KOPT-K1 (cell line): ENCODE measurements around the gene MMD.

Experiments
- H3K27ac ChIP-seq: fragments of 200-600 bp; sonication (generic); 2 replicates; pipeline ENCODE4 v1.5.1; 2016; ENCODE audit warnings: antibody characterized with exemption, mild to moderate bottlenecking, low read depth, low read length; ENCODE audit not compliant: poor library complexity, severe bottlenecking
- H3K36me3 ChIP-seq: fragments of 200-600 bp; sonication (generic); 2 replicates; pipeline ENCODE4 v1.5.1; 2017; ENCODE audit warnings: antibody characterized with exemption, mild to moderate bottlenecking, low read length, moderate library complexity; ENCODE audit not compliant: insufficient read depth
- H3K9me3 ChIP-seq: fragments of 200-600 bp; sonication (generic); 2 replicates; pipeline ENCODE4 v1.5.1; 2017; ENCODE audit warnings: antibody characterized with exemption, low read length, mild to moderate bottlenecking; ENCODE audit not compliant: insufficient read depth, poor library complexity, severe bottlenecking

MMD gene

GRCh38 chr17:55366020-55366481 is 55.6 kb downstream of the MMD start:
- Histone ChIP-seq H3K36me3 (no peaks in the 10 kb centered on the region), H3K27ac (no peak overlapping the region), H3K9me3 (peaks cover 6% of the 10 kb centered on the region)

- Histone ChIP-seq H3K9me3 (peaks cover 8% of the 10 kb centered on the region), H3K27ac (no peak overlapping the region), H3K36me3 (no peaks in the 10 kb centered on the region)
These were observed 58.6 kb downstream of the MMD start for GRCh38 chr17:55363033-55363432.

GRCh38 chr17:55360971-55361370 is 60.7 kb downstream of the MMD start:
- Histone ChIP-seq H3K9me3 (peaks cover 8% of the 10 kb centered on the region), H3K36me3 (no peaks in the 10 kb centered on the region)

GRCh38 chr17:55356434-55357328 is 65.0 kb downstream of the MMD start:
- peaks cover 8% of the 10 kb centered on the region for H3K9me3 ChIP-seq
- peak overlapping the region; percentile 11 for H3K27ac ChIP-seq
- no peaks in the 10 kb centered on the region for H3K36me3 ChIP-seq

More at GRCh38 chr17:55360971-55361370, 60.7 kb downstream of the MMD start:
- H3K27ac ChIP-seq = no peak overlapping the region

- Histone ChIP-seq H3K27ac (no peak overlapping the region), H3K9me3 (no peaks in the 10 kb centered on the region), H3K36me3 (no peaks in the 10 kb centered on the region)
These were observed 66.7 kb downstream of the MMD start for GRCh38 chr17:55354941-55355340.

DNA sequence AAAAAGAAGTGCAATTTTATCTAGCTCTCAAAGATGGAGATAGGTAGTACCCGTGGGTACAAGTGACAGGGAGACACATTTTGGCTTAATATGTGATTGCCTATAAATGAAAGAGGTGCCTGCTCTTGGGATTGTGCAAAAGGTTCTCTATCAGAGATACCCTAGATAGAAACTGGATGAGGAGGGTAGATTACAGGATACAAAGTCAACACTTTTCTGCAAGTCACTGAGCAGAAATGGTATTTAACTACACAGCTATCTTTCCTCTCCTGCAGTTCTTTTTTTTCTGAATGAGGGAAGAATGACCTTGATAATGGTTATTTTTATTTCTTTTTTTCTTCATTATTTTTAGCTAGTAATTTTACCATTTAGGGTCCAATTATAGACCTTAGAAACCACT is 67.6 kb downstream of the MMD start:
- Histone ChIP-seq H3K27ac (no peak overlapping the region), H3K9me3 (no peaks in the 10 kb centered on the region)

DNA sequence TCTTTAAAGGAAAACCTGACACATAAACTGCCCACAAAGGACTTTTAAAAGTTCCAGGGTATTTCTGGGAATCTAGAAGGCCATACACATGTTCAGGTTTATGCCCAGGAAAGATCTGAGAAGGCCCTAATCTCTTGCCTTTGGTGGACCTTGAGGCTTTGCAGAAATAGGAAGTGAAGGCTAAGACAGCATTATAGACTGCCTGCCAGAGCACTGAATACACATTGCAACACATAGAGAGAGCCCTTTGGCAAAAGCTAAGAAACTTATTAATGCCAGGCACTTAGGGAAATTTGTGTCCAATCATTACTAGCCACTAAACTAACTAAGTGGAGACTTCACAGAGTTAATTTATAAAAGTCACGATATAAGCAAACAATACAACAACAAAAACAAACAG is 70.4 kb downstream of the MMD start:
- no peak overlapping the region for H3K27ac ChIP-seq

More for the DNA sequence above, 67.6 kb downstream of the MMD start:
- H3K36me3 ChIP-seq = no peaks in the 10 kb centered on the region

DNA sequence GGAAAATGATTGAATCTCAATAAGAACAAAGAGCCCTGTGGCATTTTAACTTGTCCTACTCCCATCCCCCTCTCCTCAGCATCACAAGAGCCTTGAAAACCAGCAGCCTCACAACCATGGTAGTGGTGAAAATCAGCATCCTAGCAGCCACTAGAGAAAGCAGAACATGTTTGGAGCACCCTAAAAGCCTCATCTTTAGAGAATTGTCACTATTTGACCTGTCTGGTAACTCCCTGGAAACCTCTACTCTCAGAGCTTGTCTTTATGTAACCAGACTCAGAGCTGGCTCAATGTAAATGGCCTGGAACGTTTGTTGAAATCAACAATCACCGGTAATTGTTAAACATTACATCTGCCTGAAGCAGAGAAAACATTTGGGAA is 70.8 kb downstream of the MMD start:
- Histone ChIP-seq H3K36me3 (no peaks in the 10 kb centered on the region), H3K9me3 (peaks cover 7% of the 10 kb centered on the region), H3K27ac (peak overlapping the region; percentile 4)

More for the DNA sequence above, 70.4 kb downstream of the MMD start:
- no peaks in the 10 kb centered on the region for H3K36me3 ChIP-seq
- peaks cover 6% of the 10 kb centered on the region for H3K9me3 ChIP-seq

- peak overlapping the region; percentile 57 for H3K27ac ChIP-seq
- peaks cover 7% of the 10 kb centered on the region for H3K9me3 ChIP-seq
- H3K36me3 ChIP-seq = no peaks in the 10 kb centered on the region
These were observed 72.8 kb downstream of the MMD start for GRCh38 chr17:55348749-55349354.

DNA sequence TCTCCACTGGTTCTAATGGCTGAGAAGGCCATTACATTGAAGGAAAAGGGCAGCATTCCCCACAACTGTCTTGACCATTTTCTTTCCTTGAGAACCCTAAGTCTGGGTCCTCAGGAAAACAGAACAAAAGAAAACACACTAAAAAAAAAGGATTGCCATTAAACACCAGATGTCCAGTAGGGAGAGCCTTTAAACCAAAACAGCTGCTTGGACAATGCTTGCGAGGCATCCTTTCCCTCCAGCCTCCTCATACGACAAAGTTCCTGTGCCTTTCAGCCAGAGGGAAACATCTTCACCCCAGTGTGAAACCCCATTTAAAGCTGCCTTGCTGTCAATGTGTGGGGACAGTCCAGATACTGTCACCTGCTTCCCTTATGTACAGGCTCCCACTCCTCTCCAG is 74.3 kb downstream of the MMD start:
- no peaks in the 10 kb centered on the region for H3K36me3 ChIP-seq
- H3K9me3 ChIP-seq = peaks cover 7% of the 10 kb centered on the region
- peak overlapping the region; percentile 57 for H3K27ac ChIP-seq

DNA sequence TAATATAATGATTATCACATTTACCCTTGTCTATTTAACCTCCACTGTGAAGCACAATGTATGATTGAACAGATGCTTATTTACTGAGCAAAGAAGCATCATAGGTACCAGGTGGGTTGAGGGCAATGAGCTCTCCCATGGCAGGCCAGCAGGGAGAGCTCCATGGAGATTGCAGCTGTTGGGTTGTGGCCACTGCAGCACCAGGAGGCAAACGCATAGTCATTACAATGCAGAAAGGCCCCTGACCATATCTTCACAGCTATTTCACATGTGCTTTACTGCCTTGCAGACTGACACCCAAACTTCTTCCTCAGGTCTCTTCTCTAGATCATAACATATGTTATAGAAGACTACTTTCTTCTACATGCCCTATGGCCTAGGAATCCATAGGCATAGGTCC is 75.0 kb downstream of the MMD start:
- H3K9me3 ChIP-seq = peaks cover 7% of the 10 kb centered on the region
- peak overlapping the region; percentile 57 for H3K27ac ChIP-seq
- no peaks in the 10 kb centered on the region for H3K36me3 ChIP-seq

DNA sequence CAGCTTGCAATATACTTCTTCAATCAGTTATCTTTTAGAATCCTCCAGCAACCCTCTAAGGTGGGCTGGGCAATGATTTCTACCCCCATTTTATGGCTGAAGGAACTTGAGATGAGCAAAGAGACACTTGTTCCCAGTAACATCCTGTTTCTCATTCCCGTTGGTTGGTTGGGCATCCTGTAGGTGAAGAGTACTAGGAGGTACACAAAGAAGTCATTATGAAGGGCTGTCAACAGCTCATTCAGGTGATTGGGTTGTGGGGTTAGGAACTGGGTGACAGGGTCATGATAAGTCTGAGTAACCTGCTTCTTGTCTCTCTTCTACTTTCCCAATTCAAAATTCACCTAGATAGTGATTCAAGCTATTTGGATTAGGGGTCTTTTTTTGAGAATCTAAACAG is 76.5 kb downstream of the MMD start:
- Histone ChIP-seq H3K36me3 (no peaks in the 10 kb centered on the region), H3K27ac (peak overlapping the region; percentile 97), H3K9me3 (peaks cover 7% of the 10 kb centered on the region)

- peaks cover 7% of the 10 kb centered on the region for H3K9me3 ChIP-seq
- no peaks in the 10 kb centered on the region for H3K36me3 ChIP-seq
- peak overlapping the region; percentile 97 for H3K27ac ChIP-seq
These were observed 77.1 kb downstream of the MMD start for GRCh38 chr17:55344514-55344997.

DNA sequence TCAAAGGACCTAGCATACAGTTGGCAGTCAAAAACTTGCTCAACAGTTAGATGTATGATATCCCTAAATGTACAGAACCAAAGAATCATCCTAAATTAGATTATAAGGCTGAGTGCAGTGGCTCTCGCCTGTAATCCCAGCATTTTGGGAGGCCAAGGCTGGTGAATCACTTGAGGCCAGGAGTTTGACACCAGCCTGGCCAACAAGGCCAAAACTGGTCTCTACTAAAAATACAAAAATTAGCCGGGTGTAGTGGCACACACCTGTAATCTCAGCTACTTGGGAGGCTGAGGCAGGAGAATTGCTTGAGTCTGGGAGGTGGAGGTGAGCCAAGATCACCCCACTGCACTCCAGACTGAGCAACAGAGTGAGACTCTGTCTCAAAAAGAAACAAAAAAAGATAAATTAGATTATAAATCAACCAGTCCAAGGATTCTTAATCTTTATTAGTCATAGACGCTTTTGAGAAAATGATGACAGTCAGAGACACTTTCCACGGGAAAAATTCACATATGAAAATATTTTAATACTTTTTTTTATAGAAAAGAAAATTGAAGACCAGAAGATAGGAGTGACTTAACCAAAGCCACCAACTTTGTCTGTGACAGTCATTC is 77.6 kb downstream of the MMD start:
- H3K9me3 ChIP-seq = peaks cover 7% of the 10 kb centered on the region
- H3K27ac ChIP-seq = peak overlapping the region; percentile 97
- H3K36me3 ChIP-seq = no peaks in the 10 kb centered on the region
